H1 (cell line): ENCODE results near the gene HDHD5. TPM values are rescaled to one million over a fixed set of nuclear protein-coding genes. Genes with fewer than 3 reads are reported as not detected.

ENCODE experiments used
- CTCF ChIA-PET: fragments of 300-600 bp; sonication (Branson Sonifier 250); formaldehyde crosslinking; loops from one replicate; lab custom pipeline; 2021; ENCODE audit not compliant: partially characterized antibody; lab: Charles Lee
- POLR2A ChIA-PET: fragments of 300-600 bp; sonication (Branson Sonifier 250); formaldehyde crosslinking; loops from one replicate; lab custom pipeline; 2021; ENCODE audit warnings: inconsistent platforms; ENCODE audit not compliant: partially characterized antibody; lab: Charles Lee
- DNase-seq, 2 experiments: peaks; one replicate each; pipeline versions ENCODE4 v3.0.0 to v3.0.0-alpha.2; 2010 to 2022; ENCODE audit warnings: low spot score in 2 of 2, low read depth in 1 of 2, mixed read lengths in 1 of 2
- FAIRE-seq: peaks from 2 replicates; lab custom pipeline; 2011; peaks lifted over from hg19 to GRCh38; lab: Jason Lieb, UNC
- H2AFZ ChIP-seq: 2 replicates; pipeline ENCODE4 v1.8.1; 2012; ENCODE audit warnings: low read length, inconsistent platforms
- H2AK5ac ChIP-seq: 2 replicates; pipeline ENCODE4 v1.6.1; 2013; ENCODE audit warnings: low read depth, low read length
- H2BK120ac ChIP-seq: replicated peaks from 2 replicates; pipeline ENCODE3; 2013; ENCODE audit warnings: low read depth, low read length, inconsistent platforms
- H2BK12ac ChIP-seq: 2 replicates; pipeline ENCODE4 v1.6.1; 2013; ENCODE audit warnings: low read depth, low read length
- H2BK15ac ChIP-seq: 2 replicates; pipeline ENCODE4 v1.6.1; 2013; ENCODE audit warnings: low read length
- H2BK20ac ChIP-seq: 2 replicates; pipeline ENCODE4 v1.6.1; 2013; ENCODE audit warnings: low read length
- H2BK5ac ChIP-seq: 2 replicates; pipeline ENCODE4 v1.6.1; 2013; ENCODE audit warnings: low read depth, low read length
- H3K14ac ChIP-seq: 2 replicates; pipeline ENCODE4 v1.6.1; 2013; ENCODE audit warnings: inconsistent platforms; ENCODE audit not compliant: insufficient read length
- H3K18ac ChIP-seq: 2 replicates; pipeline ENCODE4 v1.6.1; 2013; ENCODE audit warnings: low read length; ENCODE audit errors: extremely low read depth
- H3K23ac ChIP-seq: 2 replicates; pipeline ENCODE4 v1.6.1; 2013; ENCODE audit warnings: inconsistent platforms; ENCODE audit not compliant: insufficient read length
- H3K23me2 ChIP-seq: 2 replicates; pipeline ENCODE4 v1.6.1; 2013; ENCODE audit warnings: low read depth, low read length
- H3K27ac ChIP-seq: 2 replicates; pipeline ENCODE4 v1.6.1; 2011; ENCODE audit warnings: low read depth, low read length, inconsistent platforms
- H3K27me3 ChIP-seq, 4 experiments: replicated peaks in 1 of 4; 1 replicate in 1 of 4; 2 replicates in 3 of 4; pipeline versions ENCODE4 v1.6.1 to v1.8.1; 2011 to 2013; ENCODE audit warnings: low read length in 3 of 4, mild to moderate bottlenecking in 3 of 4, inconsistent platforms in 2 of 4, mixed read lengths in 2 of 4, moderate library complexity in 1 of 4; ENCODE audit not compliant: control insufficient read depth in 3 of 4, insufficient read depth in 3 of 4; ENCODE audit errors: extremely low read depth in 1 of 4
- H3K36me3 ChIP-seq, 4 experiments: 2 replicates each; pipeline versions ENCODE4 v1.6.1 to v1.8.1; 2011 to 2013; ENCODE audit warnings: mild to moderate bottlenecking in 4 of 4, low read length in 3 of 4, moderate library complexity in 2 of 4, control low read depth in 1 of 4, inconsistent platforms in 1 of 4; ENCODE audit not compliant: insufficient read depth in 4 of 4, control insufficient read depth in 2 of 4
- H3K4ac ChIP-seq: replicated peaks from 2 replicates; pipeline ENCODE3; 2013; ENCODE audit warnings: low read length, low read depth, mixed read lengths, inconsistent platforms; ENCODE audit not compliant: insufficient read length
- H3K4me1 ChIP-seq, 4 experiments: replicated peaks in 1 of 4; 1 replicate in 1 of 4; 2 replicates in 3 of 4; pipeline versions ENCODE4 v1.6.1 to v1.8.1; 2011 to 2013; ENCODE audit warnings: low read length in 3 of 4, inconsistent platforms in 2 of 4, mixed read lengths in 1 of 4; ENCODE audit not compliant: insufficient read depth in 4 of 4, control insufficient read depth in 3 of 4
- H3K4me2 ChIP-seq, 2 experiments: 2 replicates each; pipeline versions ENCODE4 v1.6.1 to v1.8.1; 2011 to 2013; ENCODE audit warnings: low read depth in 2 of 2, low read length in 2 of 2, control low read depth in 1 of 2, inconsistent platforms in 1 of 2, mild to moderate bottlenecking in 1 of 2; ENCODE audit not compliant: insufficient read depth in 1 of 2
- H3K4me3 ChIP-seq, 4 experiments: fragments of 200-600, 300-600 bp in 1 of 4; sonication (generic), shearing (Covaris generic), sonication (Bioruptor Twin) in 1 of 4; 2 replicates each; pipeline versions ENCODE4 v1.5.1 to v1.8.1; 2011 to 2016; ENCODE audit warnings: low read length in 4 of 4, low read depth in 3 of 4, control low read depth in 2 of 4, inconsistent platforms in 2 of 4, mild to moderate bottlenecking in 2 of 4, mixed read lengths in 1 of 4, moderate library complexity in 1 of 4; ENCODE audit not compliant: insufficient read depth in 2 of 4; ENCODE audit errors: extremely low read depth in 1 of 4
- H3K56ac ChIP-seq: replicated peaks from 2 replicates; pipeline ENCODE3; 2013; ENCODE audit warnings: low read depth, mild to moderate bottlenecking, mixed read lengths, low read length, inconsistent platforms; ENCODE audit not compliant: insufficient read length
- H3K79me1 ChIP-seq: 2 replicates; pipeline ENCODE4 v1.6.1; 2013; ENCODE audit warnings: low read depth, low read length, control low read depth
- H3K79me2 ChIP-seq, 2 experiments: 2 replicates each; pipeline versions ENCODE4 v1.6.1 to v1.8.1; 2012 to 2013; ENCODE audit warnings: low read length in 2 of 2, mild to moderate bottlenecking in 2 of 2, inconsistent platforms in 1 of 2; ENCODE audit not compliant: insufficient read depth in 2 of 2, control insufficient read depth in 1 of 2
- H3K9ac ChIP-seq, 4 experiments: replicated peaks in 1 of 4; 1 replicate in 1 of 4; 2 replicates in 3 of 4; pipeline versions ENCODE4 v1.6.1 to v1.8.1; 2011 to 2013; ENCODE audit warnings: low read depth in 3 of 4, low read length in 3 of 4, control low read depth in 2 of 4, mild to moderate bottlenecking in 2 of 4, moderate library complexity in 2 of 4, inconsistent platforms in 1 of 4; ENCODE audit errors: extremely low read depth in 1 of 4
- H3K9me3 ChIP-seq, 2 experiments: 2 replicates each; pipeline versions ENCODE4 v1.6.1 to v1.8.1; 2012 to 2013; ENCODE audit warnings: mild to moderate bottlenecking in 2 of 2, moderate library complexity in 2 of 2, control low read depth in 1 of 2, inconsistent platforms in 1 of 2, low read depth in 1 of 2, low read length in 1 of 2, mixed read lengths in 1 of 2; ENCODE audit not compliant: insufficient read depth in 2 of 2
- H4K20me1 ChIP-seq, 2 experiments: replicated peaks in 1 of 2; 2 replicates each; pipeline versions ENCODE3 to v1.8.1; 2011 to 2013; ENCODE audit warnings: inconsistent platforms in 2 of 2, low read length in 2 of 2, mild to moderate bottlenecking in 1 of 2; ENCODE audit not compliant: insufficient read depth in 2 of 2, control insufficient read depth in 1 of 2
- H4K5ac ChIP-seq: 2 replicates; pipeline ENCODE4 v1.6.1; 2013; ENCODE audit warnings: low read length, low read depth, mixed read lengths, inconsistent platforms; ENCODE audit not compliant: insufficient read length
- H4K8ac ChIP-seq: 2 replicates; pipeline ENCODE4 v1.8.0; 2013; ENCODE audit warnings: mild to moderate bottlenecking, moderate library complexity, low read length, inconsistent platforms; ENCODE audit not compliant: insufficient read depth; ENCODE audit errors: extremely low read depth
- H4K91ac ChIP-seq: replicated peaks from 2 replicates; pipeline ENCODE3; 2013; ENCODE audit warnings: low read length, mixed read lengths, inconsistent platforms; ENCODE audit not compliant: insufficient read length
- BACH1 ChIP-seq: IDR thresholded peaks from 2 replicates; pipeline ENCODE4 v1.6.1; 2012; ENCODE audit warnings: low read length, improper control_type of control experiment
- BCL11A ChIP-seq, 2 experiments: IDR thresholded peaks; one replicate each; pipeline ENCODE4 v1.6.1; 2011; ENCODE audit warnings: low read depth in 2 of 2, low read length in 2 of 2, mild to moderate bottlenecking in 2 of 2
- BRCA1 ChIP-seq: IDR thresholded peaks from 2 replicates; pipeline ENCODE4 v1.6.1; 2012; ENCODE audit warnings: low read depth, low read length, improper control_type of control experiment
- CBX5 ChIP-seq: fragments of 300-800, 300-1000 bp; sonication (generic); IDR thresholded peaks from 2 replicates; pipeline ENCODE4 v1.7.1; 2016; ENCODE audit warnings: antibody characterized with exemption, low read length, low read depth
- CBX8 ChIP-seq: fragments of 300-800, 300-1000 bp; sonication (generic); IDR thresholded peaks from 2 replicates; pipeline ENCODE4 v1.7.1; 2016; ENCODE audit warnings: low read depth, low read length, borderline replicate concordance
- CEBPB ChIP-seq: IDR thresholded peaks from 2 replicates; pipeline ENCODE4 v1.6.1; 2012; ENCODE audit warnings: low read depth, low read length
- CHD1 ChIP-seq: IDR thresholded peaks from 2 replicates; pipeline ENCODE4 v1.6.1; 2012; ENCODE audit warnings: low read depth, low read length, improper control_type of control experiment
- POU5F1 ChIP-seq: IDR thresholded peaks from 2 replicates; pipeline ENCODE4 v1.6.1; 2011; ENCODE audit warnings: low read depth, mild to moderate bottlenecking, low read length, moderate library complexity
- RAD21 ChIP-seq, 2 experiments: IDR thresholded peaks in 1 of 2; conservative IDR thresholded peaks in 1 of 2; 2 replicates each; pipeline ENCODE4 v1.6.1; 2011; ENCODE audit warnings: low read depth in 2 of 2, low read length in 2 of 2, improper control_type of control experiment in 1 of 2, inconsistent platforms in 1 of 2, mild to moderate bottlenecking in 1 of 2, moderate library complexity in 1 of 2
- RXRA ChIP-seq: IDR thresholded peaks from 2 replicates; pipeline ENCODE4 v1.6.1; 2011; ENCODE audit warnings: low read depth, mild to moderate bottlenecking, low read length, moderate library complexity; ENCODE audit not compliant: insufficient read depth
- SP2 ChIP-seq: IDR thresholded peaks from 2 replicates; pipeline ENCODE4 v1.6.1; 2012; ENCODE audit warnings: mild to moderate bottlenecking, low read length, inconsistent platforms
- SUZ12 ChIP-seq: fragments of 200-600 bp; sonication (generic); IDR thresholded peaks from 2 replicates; pipeline ENCODE4 v1.6.1; 2012; ENCODE audit warnings: mild to moderate bottlenecking, inconsistent platforms, low read length, moderate library complexity, mixed read lengths
- TAF7 ChIP-seq: optimal IDR thresholded peaks from 2 replicates; pipeline ENCODE3; 2011; ENCODE audit warnings: low read depth, mild to moderate bottlenecking, inconsistent platforms, low read length, moderate library complexity, borderline replicate concordance
- TCF12 ChIP-seq: IDR thresholded peaks from 2 replicates; pipeline ENCODE4 v1.6.1; 2011; ENCODE audit warnings: low read depth, mild to moderate bottlenecking, low read length
- WGBS, 2 experiments: shearing (Covaris generic) in 1 of 2; methylation state at CpG; one replicate each; pipeline versions ENCODE4 v1.1.6 to v1.1.7; 2013 to 2015; ENCODE audit warnings: low lambda C conversion rate in 2 of 2, mixed read lengths in 2 of 2, inconsistent platforms in 1 of 2, low coverage in 1 of 2, missing lambda C conversion rate in 1 of 2; ENCODE audit not compliant: insufficient replicate concordance in 2 of 2, insufficient coverage in 1 of 2, insufficient read length in 1 of 2; ENCODE audit errors: extremely low coverage in 1 of 2, missing lambda C conversion rate in 1 of 2; 5-methylcytosine and 5-hydroxymethylcytosine counted together
- polyA plus RNA-seq, 7 experiments: library from polyadenylated mRNA; depleted of rRNA in 3 of 7; stranded (reverse) in 5 of 7; unstranded in 2 of 7; fragments of >200 nt in 5 of 7; fragments of 200-250 nt in 2 of 7; gene quantifications; 1 replicate in 5 of 7; 2 replicates in 1 of 7; 4 replicates in 1 of 7; pipeline versions ENCODE4 v1.2.1 to v1.2.3, GENCODE V29; 2011 to 2013; ENCODE audit warnings: missing spikeins in 2 of 7, mixed read lengths in 2 of 7
- total RNA-seq: library from RNA; stranded (reverse); fragmentation: NEBNext Ultra II Directional; extraction: Animal tissue kit (Norgen Biotek cat#: 25700); gene quantifications from 2 replicates; pipeline ENCODE4 v1.2.1, GENCODE V29; 2021

Gene HDHD5
- total and polyA plus RNA-seq, 2 of the 8 experiments (the other 6 are each of a cell fraction or from before 2014, with no cell fraction given): 68.3 to 123 TPM

GRCh38 chr22:17097062-17097461, 62.0 kb downstream of the HDHD5 start:
- no peak overlapping the region for H3K18ac ChIP-seq
- no peak overlapping the region for H4K8ac ChIP-seq
- DNase-seq (no peak), FAIRE-seq (no peak)
- no peak overlapping the region for H2BK15ac ChIP-seq
- peaks cover 0 to 2% of the 10 kb centered on the region in 2 experiments for H4K20me1 ChIP-seq
- H3K36me3 ChIP-seq: peaks cover 0 to 2% (median 0%) of the 10 kb centered on the region in 4 experiments; a peak in 2 of 8 replicates
- H3K23me2 ChIP-seq: no peaks in the 10 kb centered on the region
- H3K27ac ChIP-seq: no peak overlapping the region
- no peaks in the 10 kb centered on the region for H3K79me2 ChIP-seq
- no peaks in the 10 kb centered on the region for H3K27me3 ChIP-seq
- H4K91ac ChIP-seq: no peak overlapping the region
- no peak overlapping the region for H3K4ac ChIP-seq
- H3K4me1 ChIP-seq: 0 out of 7 replicates have a peak, but pooled peaks cover 0 to 2% (median 0%) of the 10 kb centered on the region in 4 experiments
- no peak overlapping the region for H3K4me2 ChIP-seq
- no peak overlapping the region for H2BK120ac ChIP-seq
- no peak overlapping the region for H3K4me3 ChIP-seq
- no peak overlapping the region for H2AK5ac ChIP-seq
- no peak overlapping the region for H2BK20ac ChIP-seq
- no peak overlapping the region for H3K23ac ChIP-seq
- no peak overlapping the region for H2BK12ac ChIP-seq
- H3K9ac ChIP-seq: no peak overlapping the region
- H3K9me3 ChIP-seq: no peaks in the 10 kb centered on the region
- no peak overlapping the region for H4K5ac ChIP-seq
- H2AFZ ChIP-seq: no peak overlapping the region
- H3K14ac ChIP-seq: no peak overlapping the region
- ChIA-PET CTCF (interaction anchor here (0.7 to 3.5 kb wide), 4 partner anchors 9 to 75 kb away, joined by 3 to 35 read pairs (median 17); no protein-coding TSS in a partner anchor), POLR2A (interaction anchor here (1.1 kb wide), 1 partner anchor 10 kb away, joined by 3 read pairs; no protein-coding TSS in a partner anchor)
- H3K79me1 ChIP-seq: peaks cover 4% of the 10 kb centered on the region; the same call in 1 of the 2 replicates
- WGBS, 2 experiments: 94% methylated on average over 6 of the region's 6 CpGs; no CpG with 5 or more reads in 1 of the 2 experiments
- no peak overlapping the region for H3K56ac ChIP-seq
- no peak overlapping the region for H2BK5ac ChIP-seq
- TF ChIP-seq CBX8: no peak
- TF ChIP-seq BRCA1: no peak
- TF ChIP-seq CBX5: no peak
- TF ChIP-seq SP2: no peak
- no peak for TF ChIP-seq CHD1
- no peak for TF ChIP-seq RAD21 (IDR thresholded peaks at IDR 0.05 in 1 of 2, conservative IDR thresholded peaks at IDR 0.05 in 1 of 2; ENCODE audit: low read depth in 2 of 2, low read length in 2 of 2)
- TF ChIP-seq BCL11A (IDR thresholded peaks at IDR 0.05; ENCODE audit: low read depth in 2 of 2, low read length in 2 of 2): no peak
- no peak for TF ChIP-seq BACH1
- no peak for TF ChIP-seq SUZ12
- TF ChIP-seq CEBPB: no peak
- TF ChIP-seq POU5F1: no peak
- TF ChIP-seq RXRA: no peak
- no peak for TF ChIP-seq TAF7
- TF ChIP-seq TCF12: no peak
